Measurements from ENCODE around the gene CSTF1. TPM values are rescaled to one million over a fixed set of nuclear protein-coding genes. Genes with fewer than 3 reads are reported as not detected.

Gene CSTF1
- total RNA-seq, 1 donor from 2014 or later, result 51.9 TPM

GRCh38 chr20:56442389-56443365 lies 50.2 kb downstream of the CSTF1 start:
- peak overlapping the region; percentile 77 for H3K27ac Mint-ChIP-seq (ENCODE audit: unreplicated experiment)

DNA sequence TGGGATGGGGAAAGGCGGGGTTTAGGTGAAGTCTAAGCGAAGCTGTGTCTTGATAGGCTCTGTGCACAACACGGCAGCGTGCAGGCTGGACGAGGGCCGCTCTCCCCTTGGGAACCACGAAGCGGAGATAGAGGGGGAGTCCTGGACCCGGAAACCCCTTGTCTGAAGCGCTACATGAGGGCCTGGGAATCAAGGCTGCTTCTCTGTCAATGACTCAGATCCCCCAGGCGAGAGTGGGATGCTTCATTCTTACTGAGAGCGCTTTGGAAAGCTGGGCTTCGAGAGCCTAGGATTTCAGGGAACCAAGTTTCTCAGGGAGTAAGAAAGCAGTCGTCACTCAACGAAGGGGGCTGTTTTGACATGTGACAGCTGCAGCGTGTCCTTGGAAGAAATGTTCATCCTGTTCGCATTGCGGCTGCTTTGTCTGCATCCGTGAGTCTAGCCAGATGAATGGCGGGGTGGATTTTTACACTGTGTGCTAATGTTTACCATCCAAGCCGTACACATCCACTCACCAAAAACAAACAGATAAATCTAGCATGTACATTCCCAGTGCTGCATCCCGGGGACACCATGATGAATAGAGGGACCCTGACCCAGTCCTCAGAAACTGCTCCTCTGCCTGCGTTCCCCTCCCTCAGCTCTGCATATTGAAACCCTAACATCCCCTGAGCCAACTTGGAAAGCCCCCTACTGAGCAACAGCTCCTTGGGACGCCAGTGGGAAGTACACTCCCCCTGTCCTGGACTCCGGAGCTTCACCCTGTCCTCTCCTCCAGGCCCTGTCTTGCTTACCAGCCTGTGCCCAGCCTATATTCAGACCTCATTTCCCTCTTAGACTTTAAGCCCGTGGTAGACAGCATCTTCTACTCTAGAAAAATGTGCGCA lies 51.5 kb downstream of the CSTF1 start:
- H3K27ac Mint-ChIP-seq (ENCODE audit: unreplicated experiment), result no peak overlapping the region
- H3K4me1 Mint-ChIP-seq, result no peaks in the 10 kb centered on the region
- no peaks in the 10 kb centered on the region for H3K9me3 Mint-ChIP-seq
- DNase-seq (ENCODE audit: low read depth, low spot score), result no peak
- no peak overlapping the region for H3K4me3 Mint-ChIP-seq
- H3K27me3 Mint-ChIP-seq (ENCODE audit: low read depth), result no peaks in the 10 kb centered on the region
- TF ChIP-seq, protein P1, sequence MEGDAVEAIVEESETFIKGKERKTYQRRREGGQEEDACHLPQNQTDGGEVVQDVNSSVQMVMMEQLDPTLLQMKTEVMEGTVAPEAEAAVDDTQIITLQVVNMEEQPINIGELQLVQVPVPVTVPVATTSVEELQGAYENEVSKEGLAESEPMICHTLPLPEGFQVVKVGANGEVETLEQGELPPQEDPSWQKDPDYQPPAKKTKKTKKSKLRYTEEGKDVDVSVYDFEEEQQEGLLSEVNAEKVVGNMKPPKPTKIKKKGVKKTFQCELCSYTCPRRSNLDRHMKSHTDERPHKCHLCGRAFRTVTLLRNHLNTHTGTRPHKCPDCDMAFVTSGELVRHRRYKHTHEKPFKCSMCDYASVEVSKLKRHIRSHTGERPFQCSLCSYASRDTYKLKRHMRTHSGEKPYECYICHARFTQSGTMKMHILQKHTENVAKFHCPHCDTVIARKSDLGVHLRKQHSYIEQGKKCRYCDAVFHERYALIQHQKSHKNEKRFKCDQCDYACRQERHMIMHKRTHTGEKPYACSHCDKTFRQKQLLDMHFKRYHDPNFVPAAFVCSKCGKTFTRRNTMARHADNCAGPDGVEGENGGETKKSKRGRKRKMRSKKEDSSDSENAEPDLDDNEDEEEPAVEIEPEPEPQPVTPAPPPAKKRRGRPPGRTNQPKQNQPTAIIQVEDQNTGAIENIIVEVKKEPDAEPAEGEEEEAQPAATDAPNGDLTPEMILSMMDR (conservative IDR thresholded peaks at IDR 0.05), result no peak
- H3K36me3 Mint-ChIP-seq (ENCODE audit: low read depth), result no peaks in the 10 kb centered on the region

More at GRCh38 chr20:56442389-56443365, 50.2 kb downstream of the CSTF1 start:
- Mint-ChIP-seq H3K4me1 (no peaks in the 10 kb centered on the region), H3K36me3 (ENCODE audit: low read depth) (no peaks in the 10 kb centered on the region), H3K9me3 (no peaks in the 10 kb centered on the region), H3K4me3 (no peak overlapping the region), H3K27me3 (ENCODE audit: low read depth) (no peaks in the 10 kb centered on the region)
- TF ChIP-seq, protein P1 (conservative IDR thresholded peaks at IDR 0.05), result no peak
- DNase-seq (ENCODE audit: low read depth, low spot score), result no peak

DNA sequence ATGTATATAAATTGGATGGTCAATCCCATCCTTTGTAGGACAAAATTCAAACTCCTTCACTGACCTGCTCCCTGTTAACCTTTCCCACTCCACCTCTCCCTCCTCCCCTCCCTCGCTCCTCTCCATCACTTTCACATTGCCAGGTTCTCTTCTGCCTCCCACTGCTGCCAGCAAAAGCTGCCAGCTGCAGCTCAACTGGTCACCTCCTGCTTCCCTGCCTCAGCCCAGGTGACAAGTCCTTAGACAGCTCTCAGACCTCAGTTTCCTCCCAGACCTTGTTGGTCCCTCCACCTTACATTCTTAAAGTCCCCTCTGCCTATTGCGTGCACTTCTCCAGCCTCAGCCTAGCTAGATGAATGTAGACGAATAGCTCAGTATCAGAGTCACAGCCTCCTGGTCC lies 52.7 kb downstream of the CSTF1 start:
- no peak for DNase-seq (ENCODE audit: low read depth, low spot score)
- TF ChIP-seq, protein P1 (conservative IDR thresholded peaks at IDR 0.05), result no peak
- Mint-ChIP-seq H3K9me3 (no peaks in the 10 kb centered on the region), H3K36me3 (ENCODE audit: low read depth) (no peaks in the 10 kb centered on the region), H3K27ac (ENCODE audit: unreplicated experiment) (peak overlapping the region; percentile 9), H3K4me1 (no peaks in the 10 kb centered on the region), H3K4me3 (no peak overlapping the region), H3K27me3 (ENCODE audit: low read depth) (no peaks in the 10 kb centered on the region)

GRCh38 chr20:56445540-56445939 lies 53.1 kb downstream of the CSTF1 start:
- no peaks in the 10 kb centered on the region for H3K36me3 Mint-ChIP-seq (ENCODE audit: low read depth)
- H3K27me3 Mint-ChIP-seq (ENCODE audit: low read depth), result no peaks in the 10 kb centered on the region

DNA sequence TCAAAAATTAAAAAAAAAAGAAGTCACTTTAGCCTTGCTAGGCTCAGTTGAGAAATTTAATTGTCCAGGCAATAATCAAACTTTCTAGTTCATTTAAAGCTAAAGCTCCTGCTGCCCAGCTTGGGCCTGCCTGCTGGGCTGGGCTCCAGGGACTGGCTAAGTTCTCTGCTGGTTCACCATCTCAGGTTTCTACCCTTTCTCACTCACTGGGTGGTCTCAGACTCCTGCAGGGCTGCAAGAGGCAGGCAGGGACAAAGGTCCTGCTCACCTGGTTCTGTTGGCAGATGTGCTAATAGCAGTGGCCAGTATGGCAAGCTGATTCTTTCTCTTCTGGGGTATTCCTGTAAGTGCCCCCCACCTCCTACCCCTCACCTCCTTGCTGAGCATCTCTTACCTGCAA lies 54.8 kb downstream of the CSTF1 start:
- H3K27me3 Mint-ChIP-seq (ENCODE audit: low read depth), result peaks cover 2% of the 10 kb centered on the region
- no peak for DNase-seq (ENCODE audit: low read depth, low spot score)
- H3K9me3 Mint-ChIP-seq, result no peaks in the 10 kb centered on the region
- H3K4me3 Mint-ChIP-seq, result no peak overlapping the region
- no peaks in the 10 kb centered on the region for H3K4me1 Mint-ChIP-seq
- H3K36me3 Mint-ChIP-seq (ENCODE audit: low read depth), result no peaks in the 10 kb centered on the region
- TF ChIP-seq, protein P1 (conservative IDR thresholded peaks at IDR 0.05), result no peak
- peak overlapping the region; percentile 62 for H3K27ac Mint-ChIP-seq (ENCODE audit: unreplicated experiment)

More at GRCh38 chr20:56445540-56445939, 53.1 kb downstream of the CSTF1 start:
- no peak overlapping the region for H3K4me3 Mint-ChIP-seq
- no peaks in the 10 kb centered on the region for H3K9me3 Mint-ChIP-seq
- no peak for DNase-seq (ENCODE audit: low read depth, low spot score)
- TF ChIP-seq, protein P1 (conservative IDR thresholded peaks at IDR 0.05), result no peak
- peak overlapping the region; percentile 9 for H3K27ac Mint-ChIP-seq (ENCODE audit: unreplicated experiment)
- no peaks in the 10 kb centered on the region for H3K4me1 Mint-ChIP-seq

Data from neural crest cell (in vitro differentiated cells).